Astrocyte of the hippocampus (primary cell): ENCODE data around the gene IGFBPL1.
"Not testable (repeated sequence)": the region's sequence is repeated elsewhere in the genome, so short reads cannot be mapped to it uniquely, and the experiment has no call there.

Experiments used
- DNase-seq: peaks from one replicate; pipeline ENCODE4 v3.0.0; 2011; ENCODE audit warnings: low read depth, low spot score

Gene IGFBPL1

DNA sequence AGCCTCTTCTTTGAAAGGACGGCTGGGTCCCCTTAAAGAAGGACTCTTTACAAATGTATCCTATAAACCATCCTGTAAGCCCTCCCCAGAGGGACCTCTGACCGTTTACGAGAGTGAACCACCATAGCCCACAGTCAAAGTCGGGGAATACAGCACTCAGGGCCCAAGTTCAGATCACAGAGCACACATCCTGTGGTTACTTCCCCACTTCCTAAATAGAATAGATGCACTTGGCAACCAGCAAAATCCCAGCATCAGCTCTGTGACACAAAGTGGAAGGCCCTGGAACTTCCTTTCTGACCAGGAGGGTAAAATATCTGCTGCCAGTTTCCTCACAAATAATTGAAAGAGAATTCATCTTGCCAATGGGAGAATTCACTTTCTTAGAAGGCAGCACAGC lies 6.9 kb upstream of the IGFBPL1 start:
- DNase-seq: no peak

DNA sequence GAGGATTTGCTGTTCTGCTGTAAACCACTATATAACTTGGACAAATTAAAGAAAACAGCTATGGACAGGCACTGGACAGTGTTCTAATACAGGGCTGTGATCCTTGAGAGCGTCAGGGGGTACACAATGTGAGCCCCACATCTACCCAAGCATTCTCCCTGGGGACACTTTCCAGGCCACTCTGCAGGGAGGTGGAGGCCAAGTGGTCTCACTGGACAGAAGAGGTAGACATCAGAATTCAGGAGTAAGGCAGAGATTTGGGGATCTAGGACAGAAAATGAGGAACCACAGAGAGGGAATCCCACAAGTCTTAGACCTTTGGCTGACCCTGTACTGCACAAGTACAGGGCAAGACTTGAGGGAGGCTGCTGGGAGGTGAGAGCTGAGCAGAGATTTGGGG lies 3.8 kb upstream of the IGFBPL1 start:
- no peak for DNase-seq

- DNase-seq: no peak
These were observed 664 bp upstream of the IGFBPL1 start for GRCh38 chr9:38424918-38425317.

DNA sequence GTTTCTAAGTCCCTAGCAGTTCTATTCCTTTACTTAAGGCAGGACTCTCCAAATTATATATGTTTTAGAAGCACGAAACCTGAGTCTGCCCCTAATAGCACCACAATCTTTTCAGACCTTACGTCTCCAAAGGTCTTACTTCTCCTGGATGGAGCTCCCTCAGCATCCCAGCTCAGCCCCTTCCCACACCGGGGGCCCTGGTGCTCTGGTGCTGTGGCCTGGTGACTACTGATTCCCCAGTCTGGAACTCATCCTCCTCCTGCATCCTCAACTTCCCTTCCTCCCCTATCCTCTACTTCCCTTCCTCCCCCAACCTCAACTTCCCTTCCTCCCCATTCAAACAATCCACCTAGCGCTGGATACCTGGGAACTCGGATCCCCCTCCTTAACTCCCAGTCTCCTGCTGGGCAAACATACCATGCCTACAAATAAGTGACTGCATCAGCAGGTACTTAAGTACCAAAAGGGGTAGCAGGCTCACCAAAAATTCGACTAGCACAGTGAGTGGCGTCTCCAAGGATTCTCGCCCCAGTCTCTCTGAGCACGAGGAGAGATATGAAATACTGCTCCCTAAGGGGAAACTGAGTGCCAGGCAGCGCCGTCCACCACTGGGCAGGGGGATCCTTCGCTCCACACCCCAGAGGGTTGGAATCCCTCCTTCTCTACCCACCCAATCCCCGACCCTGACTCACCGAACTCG lies 831 bp downstream of the IGFBPL1 start:
- no peak for DNase-seq

DNA sequence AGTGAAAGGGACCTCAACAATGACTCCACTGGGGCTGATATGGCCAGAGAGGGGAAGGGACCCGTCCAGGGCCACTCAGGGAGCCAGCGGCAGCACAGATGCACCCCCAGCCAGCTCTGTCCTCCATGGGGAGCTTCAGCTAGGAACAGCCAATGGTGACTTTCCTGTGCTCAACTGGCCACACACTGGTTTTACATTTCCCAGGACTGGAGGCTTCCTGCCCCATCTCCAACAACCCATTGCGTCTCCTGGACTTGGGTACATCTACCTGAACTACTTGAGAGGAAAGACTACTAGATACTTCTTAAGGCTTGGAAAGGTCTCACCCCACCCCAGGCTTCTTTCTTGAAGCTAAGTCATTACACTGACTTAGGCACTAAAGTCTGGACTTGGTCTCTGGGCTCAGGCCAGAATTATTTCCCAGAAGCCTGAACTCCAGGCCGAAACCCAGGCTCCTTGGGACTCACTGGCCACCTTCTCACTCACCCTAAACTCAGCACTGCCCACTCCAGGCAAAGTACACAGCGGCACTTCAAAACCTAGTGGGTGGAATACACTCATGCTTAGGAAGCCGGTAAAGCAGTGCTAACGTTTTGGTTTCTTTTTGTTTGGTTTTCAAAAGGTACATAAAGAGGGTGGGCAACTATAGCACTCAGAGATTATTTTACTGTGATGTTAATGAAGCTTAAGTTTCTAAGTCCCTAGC lies 1.5 kb downstream of the IGFBPL1 start:
- no peak for DNase-seq

- peak; percentile 55 for DNase-seq
These were observed 2.6 kb downstream of the IGFBPL1 start for GRCh38 chr9:38421498-38422211.

DNA sequence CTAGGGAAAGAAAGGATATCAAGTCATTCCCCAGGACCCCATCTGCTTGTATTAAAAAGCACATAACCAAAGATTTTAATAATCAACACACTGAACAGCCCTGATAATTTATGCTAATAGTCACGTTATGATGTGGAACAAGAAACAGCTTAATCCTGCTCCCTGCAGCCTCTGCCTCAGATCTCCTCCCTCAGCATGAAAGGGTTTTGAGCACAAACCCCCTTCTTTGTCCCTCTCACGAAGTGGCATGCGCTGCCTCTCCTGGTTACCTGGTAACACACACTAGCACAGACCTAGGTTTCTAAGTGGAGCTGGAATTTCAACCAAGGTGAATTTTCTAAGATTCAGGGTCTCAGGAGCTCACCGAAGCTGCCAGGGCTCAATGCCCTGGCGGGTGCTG lies 5.1 kb downstream of the IGFBPL1 start:
- no peak for DNase-seq

- no peak for DNase-seq
These were observed 5.9 kb downstream of the IGFBPL1 start for GRCh38 chr9:38418366-38418765.

DNA sequence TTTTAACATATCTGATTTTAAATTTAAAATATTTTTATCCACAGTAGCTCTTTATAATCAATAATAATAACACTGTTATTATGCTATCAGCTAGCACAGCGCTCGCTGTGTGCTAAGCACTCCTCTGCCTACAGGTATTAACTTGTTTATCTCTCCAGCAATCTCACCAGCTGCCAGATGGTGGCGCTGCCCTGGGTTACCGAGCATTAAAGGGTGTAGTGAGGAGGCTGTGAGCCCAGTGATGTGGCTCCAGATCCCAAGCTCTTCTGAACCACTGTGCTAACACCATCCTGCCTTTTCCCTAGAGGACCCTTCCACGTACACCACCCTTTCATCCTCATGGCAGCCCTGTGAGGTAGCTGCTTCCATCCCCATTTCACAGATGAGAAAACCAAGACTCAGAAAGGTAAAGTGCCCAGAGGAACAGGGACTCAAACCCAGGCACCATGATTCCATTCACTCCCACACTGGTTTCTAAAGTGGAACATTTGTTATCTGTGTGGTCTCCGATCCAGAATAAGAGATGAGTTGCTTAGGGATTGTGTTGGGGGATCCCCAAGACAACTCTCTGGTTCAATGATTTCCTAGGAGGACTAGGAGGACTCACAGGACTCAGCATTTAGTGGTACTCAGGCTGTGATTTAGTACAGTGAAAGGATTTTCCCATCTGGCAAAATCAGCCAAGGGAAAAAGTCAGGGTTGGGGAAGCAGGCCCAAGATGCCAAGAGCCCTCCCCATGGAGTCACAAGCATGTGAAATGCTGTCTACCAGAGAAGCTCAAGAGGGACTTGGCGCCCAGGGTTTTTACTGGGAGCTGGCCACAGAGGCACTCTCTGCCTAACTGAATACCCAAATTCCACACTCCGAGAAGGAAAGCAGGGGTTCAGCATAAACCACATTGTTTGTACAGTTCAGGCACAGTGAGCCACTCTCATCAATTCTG lies 7.0 kb downstream of the IGFBPL1 start:
- no peak for DNase-seq

GRCh38 chr9:38416461-38416860 lies 7.8 kb downstream of the IGFBPL1 start:
- DNase-seq: no peak

- DNase-seq: no peak
These were observed 8.4 kb downstream of the IGFBPL1 start for GRCh38 chr9:38415856-38416255.

DNA sequence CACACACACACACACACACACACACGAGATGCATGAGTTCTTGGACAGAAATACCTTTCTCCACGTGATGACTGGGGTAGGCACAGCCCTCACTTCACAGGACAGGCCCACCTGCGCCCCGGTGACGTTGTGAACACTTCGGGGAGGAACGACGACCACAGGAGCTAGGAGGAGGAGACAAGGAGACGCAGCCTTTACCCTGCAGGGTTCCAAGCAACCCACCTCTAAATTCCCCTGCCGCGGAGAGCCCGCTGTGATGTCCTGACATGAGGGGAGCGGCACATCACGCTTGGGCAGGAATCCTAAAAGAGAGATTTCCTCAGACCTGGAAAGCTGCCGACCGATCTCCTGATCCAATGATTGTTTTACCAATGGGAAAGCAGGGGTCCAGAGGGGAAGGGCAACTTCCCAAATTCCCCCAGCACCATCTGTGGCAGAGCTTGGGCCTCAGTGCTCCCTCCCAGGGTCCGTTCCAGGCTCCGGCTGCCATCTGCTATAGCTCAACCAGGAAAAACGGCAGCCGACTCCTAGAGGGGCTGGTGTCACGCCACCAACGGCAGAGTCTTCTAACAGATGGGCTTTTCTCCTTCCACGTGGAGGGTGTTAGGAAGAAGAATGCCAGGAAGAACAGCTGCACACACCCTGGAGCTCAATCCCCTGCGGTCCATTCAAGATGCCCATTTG lies 10.1 kb downstream of the IGFBPL1 start:
- DNase-seq: no peak

DNA sequence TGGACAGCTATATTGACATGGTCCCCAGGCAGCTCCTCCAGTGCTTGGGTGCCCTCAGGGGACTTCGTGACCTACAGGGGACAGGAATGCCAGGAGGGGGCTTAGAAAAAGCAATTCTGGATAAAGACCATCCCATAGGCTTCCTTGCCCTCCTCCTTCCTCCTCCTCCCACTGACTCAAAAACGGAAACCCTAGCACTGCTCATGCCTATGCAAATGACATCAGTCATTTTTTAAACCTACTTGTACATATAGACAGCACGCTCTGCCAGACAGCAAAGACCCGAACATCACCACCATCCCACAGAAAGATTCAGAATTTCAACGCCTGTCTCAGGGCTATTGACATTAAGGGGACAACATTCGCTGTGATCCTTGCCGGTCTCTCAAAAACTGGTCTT lies 11.0 kb downstream of the IGFBPL1 start:
- DNase-seq: no peak

DNA sequence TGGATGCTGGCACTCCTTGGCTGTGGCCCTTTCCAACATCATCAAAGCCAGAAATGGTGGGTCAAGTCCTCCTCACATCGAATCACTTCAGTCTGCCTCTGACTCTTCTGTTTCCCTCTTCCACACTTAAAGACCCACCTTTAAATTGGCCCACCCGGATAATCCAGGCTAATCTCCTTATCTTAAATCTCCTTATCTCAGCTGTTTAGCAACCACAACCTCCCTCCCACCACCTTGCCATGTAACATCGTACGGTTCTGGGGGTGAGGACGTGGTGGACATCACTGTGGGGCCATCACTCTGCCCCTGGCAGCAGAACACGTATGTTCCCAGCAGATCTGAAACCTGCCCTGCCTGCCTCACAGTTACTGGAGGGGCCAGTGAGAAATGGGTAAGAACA lies 11.5 kb downstream of the IGFBPL1 start:
- no peak for DNase-seq

- DNase-seq: no peak
These were observed 15.5 kb downstream of the IGFBPL1 start for GRCh38 chr9:38408719-38409118.

DNA sequence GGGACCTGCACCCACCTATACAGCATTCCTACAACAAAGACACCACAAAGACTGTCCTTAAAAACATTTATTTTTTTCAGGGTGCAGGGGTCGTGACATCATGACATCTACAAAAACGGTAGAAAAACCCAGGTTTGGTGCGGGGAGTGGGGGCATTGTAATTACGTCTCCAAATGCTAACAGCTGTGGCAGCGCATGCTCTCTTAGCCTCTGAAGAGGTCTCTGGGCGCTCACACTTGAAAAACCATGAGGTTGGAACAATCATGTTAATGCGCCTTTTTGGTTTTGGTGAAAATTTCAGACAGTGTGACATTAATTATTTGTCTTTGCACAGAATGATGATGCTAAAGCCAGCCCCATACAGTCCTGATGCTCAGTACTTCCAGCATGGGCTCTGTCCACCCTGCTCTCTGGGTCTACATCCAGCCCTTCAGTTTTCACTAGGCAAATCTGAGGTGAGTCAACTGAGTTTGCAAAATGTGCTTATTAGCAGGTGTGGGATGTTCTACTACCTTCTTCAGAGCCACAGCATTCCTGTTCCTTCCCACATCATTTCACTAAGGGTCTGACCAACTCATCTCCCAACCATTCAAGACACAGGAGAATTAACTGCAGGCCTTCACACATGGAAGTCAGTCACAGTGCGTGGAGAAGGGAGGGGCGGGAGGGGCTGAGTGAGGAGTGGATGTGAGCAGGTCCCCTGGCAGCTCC lies 17.6 kb downstream of the IGFBPL1 start:
- no peak for DNase-seq

DNA sequence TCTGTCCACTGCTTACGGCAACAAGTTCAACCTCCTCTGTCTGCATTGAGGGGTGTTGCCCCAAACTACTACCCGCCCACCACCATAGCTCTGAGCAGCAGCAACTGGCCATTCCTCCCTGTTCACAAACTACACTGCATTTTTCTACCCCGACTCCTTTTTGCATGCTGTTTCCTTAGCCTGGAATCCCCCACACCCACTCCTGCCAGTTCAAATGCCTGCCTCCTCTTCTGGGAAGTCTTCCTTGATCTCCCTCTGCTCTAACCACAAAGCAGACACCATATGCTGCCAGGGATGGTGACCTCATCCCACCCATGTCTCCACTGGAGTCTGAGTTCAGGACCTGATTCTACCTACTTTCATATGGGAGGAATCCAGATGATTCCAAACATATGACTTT lies 18.5 kb downstream of the IGFBPL1 start:
- DNase-seq: no peak

DNA sequence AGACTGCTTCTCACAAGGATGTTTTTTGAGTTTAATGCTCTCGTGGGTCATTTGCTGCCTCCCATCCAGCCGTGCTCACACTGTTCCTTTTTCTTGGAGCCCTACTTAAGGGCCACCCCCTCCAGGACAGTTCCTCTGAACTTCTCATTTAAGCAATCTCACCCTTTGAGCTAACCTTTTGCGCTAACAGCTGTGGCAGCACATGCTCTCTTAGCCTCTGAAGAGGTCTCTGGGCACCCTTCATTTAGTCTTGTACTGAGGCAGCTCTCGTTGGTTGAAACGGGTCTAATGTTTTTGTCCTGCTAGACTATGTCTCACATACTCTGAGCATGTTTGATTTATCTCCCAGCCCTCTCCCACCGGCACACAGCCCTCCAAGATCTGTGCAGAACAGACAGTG lies 19.9 kb downstream of the IGFBPL1 start:
- DNase-seq: no peak

DNA sequence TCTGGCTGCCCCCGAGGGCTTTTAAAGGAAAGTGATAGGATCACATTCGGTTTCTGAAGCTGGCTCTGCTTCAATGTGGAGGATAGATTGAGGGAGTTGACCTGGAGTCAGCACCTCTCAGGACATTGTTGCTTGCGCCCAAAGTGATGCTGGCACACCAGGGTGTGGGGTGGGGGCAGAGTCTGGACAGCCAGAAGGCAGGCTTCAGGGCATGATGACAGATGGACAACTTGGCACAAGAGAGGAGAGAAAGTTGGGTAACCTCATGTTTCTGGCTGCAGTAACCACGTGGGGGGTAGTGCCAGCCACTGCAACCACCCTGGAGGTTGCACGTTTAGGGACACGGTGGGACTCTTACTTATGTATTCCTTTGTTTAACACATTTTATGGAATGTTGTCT lies 22.3 kb downstream of the IGFBPL1 start:
- DNase-seq: no peak

- DNase-seq: not testable (repeated sequence)
These were observed 25.1 kb downstream of the IGFBPL1 start for GRCh38 chr9:38399191-38399590.

GRCh38 chr9:38396371-38396671 lies 27.9 kb downstream of the IGFBPL1 start:
- no peak for DNase-seq
